Measurements from ENCODE around the gene CASP9.
"Not testable (repeated sequence)": the region's sequence is repeated elsewhere in the genome, so short reads cannot be mapped to it uniquely, and the experiment has no call there.

Gene CASP9

DNA sequence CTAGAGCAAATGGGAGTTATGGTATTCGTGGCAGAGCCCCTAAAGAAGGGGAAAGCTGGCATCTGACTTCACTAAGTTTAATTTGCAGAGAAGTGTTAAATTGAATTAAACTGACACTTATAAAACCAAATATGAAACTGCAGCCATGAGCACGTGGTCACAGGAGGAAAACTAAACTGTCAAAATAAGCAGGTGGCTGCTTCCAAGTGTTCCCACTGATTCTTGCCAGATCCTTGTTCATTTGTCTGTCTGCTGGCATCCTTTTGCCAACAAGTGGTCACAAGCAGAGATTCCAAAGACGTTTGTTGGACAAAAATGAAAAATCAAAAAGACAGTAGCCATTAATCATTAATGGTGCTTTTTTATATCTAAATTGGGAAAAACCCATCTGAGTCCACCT lies 54.7 kb downstream of the CASP9 start:
- no peak for DNase-seq (ENCODE audit: low read depth)

GRCh38 chr1:15468145-15468544 lies 55.9 kb downstream of the CASP9 start:
- DNase-seq (ENCODE audit: low read depth) = no peak

DNA sequence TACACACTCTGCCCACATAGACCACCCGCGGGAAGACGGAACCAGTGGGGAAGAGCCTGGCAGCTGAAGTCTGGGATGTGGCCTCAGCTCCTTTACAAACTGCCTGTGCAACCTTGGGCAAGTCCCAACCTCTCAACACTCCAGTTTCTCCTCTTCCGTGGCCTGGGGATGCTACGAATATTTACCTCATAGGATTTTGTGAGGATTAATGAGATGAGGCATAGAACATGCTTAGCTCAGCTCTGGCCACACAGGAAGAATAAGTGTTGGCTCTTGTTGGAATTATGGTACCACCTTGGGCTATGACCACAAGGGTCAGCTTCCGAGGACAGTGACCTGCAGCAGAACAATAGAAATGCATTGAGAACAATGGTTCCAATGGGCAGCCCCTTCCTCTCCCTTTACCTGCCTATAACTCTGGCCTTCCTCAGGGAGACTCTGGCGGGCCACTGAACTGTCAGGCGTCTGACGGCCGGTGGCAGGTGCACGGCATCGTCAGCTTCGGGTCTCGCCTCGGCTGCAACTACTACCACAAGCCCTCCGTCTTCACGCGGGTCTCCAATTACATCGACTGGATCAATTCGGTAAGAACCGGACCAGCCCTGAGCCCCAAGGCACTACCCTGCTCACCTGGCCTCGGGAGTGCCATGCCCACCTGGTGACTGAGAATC lies 56.9 kb downstream of the CASP9 start:
- not testable (repeated sequence) for DNase-seq (ENCODE audit: low read depth)

DNA sequence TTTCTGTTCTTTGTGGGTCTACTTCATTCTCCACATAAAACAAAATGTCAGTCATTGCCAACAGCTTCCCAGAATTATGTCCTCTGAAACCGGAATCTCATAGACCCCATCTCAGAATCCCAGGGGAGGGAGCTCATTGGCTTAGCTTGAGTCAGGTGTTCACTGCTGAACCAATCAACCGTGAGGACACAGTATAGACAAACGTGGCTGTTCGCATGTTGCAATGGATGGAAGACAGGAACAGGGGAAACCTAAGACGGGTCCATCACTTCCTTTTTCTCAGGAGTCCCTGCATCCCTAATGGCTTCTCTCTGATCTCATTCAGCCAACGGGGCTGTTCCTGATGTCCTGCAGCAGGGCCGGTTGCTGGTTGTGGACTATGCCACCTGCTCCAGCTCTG lies 58.3 kb downstream of the CASP9 start:
- no peak for DNase-seq (ENCODE audit: low read depth)

- not testable (repeated sequence) for DNase-seq (ENCODE audit: low read depth)
These were observed 60.1 kb downstream of the CASP9 start for GRCh38 chr1:15463926-15464322.

DNA sequence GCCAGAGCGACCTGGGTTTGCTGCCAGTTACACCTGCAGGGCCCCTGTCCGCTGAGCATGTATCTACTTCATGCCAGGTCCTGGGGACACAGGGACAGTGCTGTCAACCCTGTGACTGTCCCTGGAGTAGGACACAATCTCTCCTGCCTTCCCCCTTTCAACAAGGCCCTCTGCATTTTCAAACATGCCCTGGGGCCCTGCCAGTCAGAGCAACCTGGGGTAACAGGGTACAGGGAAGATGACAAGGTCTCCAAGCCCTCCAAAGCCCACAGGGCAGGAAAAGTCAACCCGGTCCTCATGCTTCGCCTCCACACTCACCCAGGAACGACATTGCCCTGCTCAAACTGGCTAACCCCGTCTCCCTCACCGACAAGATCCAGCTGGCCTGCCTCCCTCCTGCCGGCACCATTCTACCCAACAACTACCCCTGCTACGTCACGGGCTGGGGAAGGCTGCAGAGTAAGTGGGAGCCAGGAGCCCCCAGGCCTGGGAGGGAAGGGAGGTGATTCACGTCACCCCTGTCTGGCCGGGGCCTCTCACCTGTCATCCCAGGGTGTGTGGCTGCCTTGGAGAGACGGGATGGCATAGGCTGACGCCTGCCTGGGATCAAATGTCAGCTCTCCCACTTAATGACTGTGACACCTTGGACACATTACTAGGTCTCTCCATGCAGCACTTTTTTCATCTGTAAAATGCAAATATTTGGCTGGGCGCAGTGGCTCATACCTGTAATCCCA lies 60.8 kb downstream of the CASP9 start:
- not testable (repeated sequence) for DNase-seq (ENCODE audit: low read depth)

- no peak for DNase-seq (ENCODE audit: low read depth)
These were observed 63.3 kb downstream of the CASP9 start for GRCh38 chr1:15460708-15461095.

DNA sequence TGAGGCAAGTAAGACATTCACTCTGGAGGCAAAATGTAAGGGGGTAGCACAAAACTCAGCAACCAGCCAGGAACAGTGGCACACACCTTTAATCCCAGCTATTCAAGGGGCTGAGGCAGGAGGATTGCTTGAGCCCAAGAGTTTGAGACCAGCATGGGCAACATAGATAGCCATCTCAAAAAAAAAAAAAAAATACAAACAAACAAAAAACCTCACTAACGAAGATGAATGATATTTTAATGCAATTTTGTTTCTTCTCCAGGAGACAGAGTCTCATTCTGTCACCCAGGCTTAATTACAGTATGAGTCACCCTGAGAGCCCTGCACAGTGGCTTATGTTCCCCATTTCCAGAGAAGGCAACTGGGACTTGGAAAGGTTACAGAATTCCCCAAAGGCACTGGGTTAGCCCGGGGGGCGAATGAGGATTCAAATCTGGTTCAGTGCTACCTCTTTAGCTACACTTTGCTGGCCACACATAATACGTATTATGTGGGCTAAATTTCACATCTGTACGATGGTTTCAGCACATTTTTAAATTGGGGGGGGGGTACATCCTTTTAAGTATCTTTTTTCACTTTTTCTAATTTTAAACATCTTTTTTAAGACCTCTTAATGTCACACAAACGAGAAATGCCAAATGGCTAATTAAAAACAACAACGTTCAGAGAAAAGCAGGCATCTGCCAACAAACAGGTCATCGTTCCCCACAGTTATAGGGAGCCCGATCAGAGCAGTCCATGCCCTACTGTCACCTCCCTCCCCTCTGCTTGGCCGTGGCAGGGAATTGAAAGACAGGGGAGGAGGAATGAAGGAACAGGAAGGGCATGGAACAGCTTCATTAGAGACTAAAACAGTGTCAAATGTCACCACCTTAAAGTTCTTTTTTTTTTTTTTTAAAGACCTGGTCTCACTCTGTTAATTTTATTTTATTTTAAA lies 64.0 kb downstream of the CASP9 start:
- no peak for DNase-seq (ENCODE audit: low read depth)

DNA sequence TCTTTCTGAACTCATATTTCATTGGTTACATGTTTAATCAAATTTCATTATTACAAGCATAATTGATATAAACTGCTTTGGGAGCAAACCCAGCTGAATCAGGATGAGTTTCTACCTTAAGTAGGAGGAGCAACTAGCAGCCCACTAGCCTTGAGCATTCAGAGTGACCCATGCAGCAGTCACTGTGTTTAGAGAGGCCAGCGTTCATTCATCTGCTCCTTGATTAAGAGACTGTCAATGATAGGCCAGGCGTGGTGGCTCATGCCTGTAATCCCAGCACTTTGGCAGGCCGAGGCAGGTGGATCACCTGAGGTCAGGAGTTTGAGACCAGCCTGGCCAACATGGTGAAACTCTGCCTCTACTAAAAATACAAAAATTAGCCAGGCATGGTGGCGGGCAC lies 65.6 kb downstream of the CASP9 start:
- not testable (repeated sequence) for DNase-seq (ENCODE audit: low read depth)

DNA sequence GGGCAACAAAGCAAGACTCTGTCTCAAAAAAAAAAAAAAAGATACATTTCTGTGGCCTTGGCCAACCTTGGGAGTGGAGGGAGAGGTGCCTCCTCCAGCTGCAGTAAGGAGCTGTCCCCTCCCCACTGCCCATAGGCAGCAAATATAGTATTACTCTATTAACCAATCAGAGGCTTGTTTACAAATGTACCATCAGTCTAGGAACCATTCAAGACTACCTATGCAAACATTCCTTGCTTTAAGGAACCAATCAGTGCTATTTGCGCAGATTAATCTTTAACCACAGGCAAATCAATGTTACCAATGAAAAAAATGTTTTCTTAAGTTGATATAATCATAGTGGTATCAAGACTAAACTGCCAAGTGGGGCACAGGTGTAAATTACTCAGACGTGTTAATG lies 66.4 kb downstream of the CASP9 start:
- DNase-seq (ENCODE audit: low read depth) = no peak

GRCh38 chr1:15456313-15456954 lies 67.6 kb downstream of the CASP9 start, which contains the start of gene CELA2A:
Gene CELA2A, plus strand, starts transcription at chr1:15456732. Its CDS starts 22 bp downstream, at chr1:15456754.
- no peak for DNase-seq (ENCODE audit: low read depth)

GRCh38 chr1:15455522-15455921 lies 68.5 kb downstream of the CASP9 start:
- DNase-seq (ENCODE audit: low read depth) = no peak

- no peak for DNase-seq (ENCODE audit: low read depth)
These were observed 69.8 kb downstream of the CASP9 start for GRCh38 chr1:15454256-15454655.

DNA sequence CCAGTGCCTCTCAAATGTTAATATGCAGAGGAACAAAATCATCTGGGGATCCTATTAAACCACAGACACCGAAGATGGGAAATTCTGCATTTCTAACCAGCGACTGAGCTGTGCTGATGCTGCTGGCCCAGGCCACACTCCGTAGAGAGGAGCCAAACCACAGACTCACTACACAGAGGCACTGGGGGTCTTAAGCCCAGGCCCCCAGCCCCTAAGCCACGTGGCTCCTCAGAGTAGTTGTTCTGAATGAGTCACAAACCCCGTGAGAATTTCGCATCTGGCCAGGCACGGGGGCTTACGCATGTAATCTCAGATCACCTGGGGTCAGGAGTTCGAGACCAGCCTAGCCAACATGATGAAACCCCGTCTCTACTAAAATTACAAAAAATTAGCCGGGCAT lies 70.3 kb downstream of the CASP9 start:
- DNase-seq (ENCODE audit: low read depth) = no peak

GRCh38 chr1:15452866-15453571 lies 71.0 kb downstream of the CASP9 start:
- DNase-seq (ENCODE audit: low read depth) = no peak

DNA sequence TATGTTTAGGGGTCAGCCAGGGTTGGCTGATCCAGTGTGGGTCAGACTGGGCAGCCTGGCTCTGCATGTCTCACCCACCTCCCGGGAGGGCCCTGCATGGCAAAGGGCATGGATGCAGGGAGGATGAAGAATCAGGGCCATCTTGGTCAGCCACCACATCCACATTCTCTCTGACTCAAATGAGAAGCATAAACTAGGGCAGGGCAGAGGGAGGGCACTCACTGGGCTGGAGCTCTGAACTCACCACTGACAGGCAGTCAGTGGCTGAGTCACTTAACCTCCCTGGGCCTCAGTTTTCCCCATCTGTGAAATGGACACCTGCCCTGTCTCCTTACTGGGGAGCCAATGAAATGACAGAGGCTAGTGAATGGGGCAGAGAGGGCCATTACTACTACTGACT lies 71.8 kb downstream of the CASP9 start:
- no peak for DNase-seq (ENCODE audit: low read depth)

- DNase-seq (ENCODE audit: low read depth) = no peak
These were observed 72.8 kb downstream of the CASP9 start for GRCh38 chr1:15451014-15451722.

DNA sequence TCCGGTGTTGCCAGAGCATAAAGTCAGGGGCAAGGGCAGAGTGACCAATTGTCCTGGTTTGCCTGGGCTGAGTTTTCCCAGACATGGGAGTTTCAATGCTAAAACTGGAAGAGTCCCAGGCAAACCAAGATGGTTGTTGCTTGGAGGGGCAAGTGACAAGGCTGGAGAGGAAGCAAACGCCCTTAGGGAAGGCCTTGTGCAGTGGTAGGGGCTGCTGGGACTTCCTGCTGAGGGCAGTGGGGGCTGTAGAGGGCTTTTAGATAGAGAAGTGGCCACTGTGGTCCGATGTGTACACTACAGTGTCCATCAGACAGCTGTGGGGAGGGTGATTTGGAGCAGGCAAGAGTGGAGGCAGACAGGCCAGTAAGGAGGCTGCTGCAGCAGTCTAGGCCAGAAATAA lies 74.4 kb downstream of the CASP9 start:
- DNase-seq (ENCODE audit: low read depth) = no peak

DNA sequence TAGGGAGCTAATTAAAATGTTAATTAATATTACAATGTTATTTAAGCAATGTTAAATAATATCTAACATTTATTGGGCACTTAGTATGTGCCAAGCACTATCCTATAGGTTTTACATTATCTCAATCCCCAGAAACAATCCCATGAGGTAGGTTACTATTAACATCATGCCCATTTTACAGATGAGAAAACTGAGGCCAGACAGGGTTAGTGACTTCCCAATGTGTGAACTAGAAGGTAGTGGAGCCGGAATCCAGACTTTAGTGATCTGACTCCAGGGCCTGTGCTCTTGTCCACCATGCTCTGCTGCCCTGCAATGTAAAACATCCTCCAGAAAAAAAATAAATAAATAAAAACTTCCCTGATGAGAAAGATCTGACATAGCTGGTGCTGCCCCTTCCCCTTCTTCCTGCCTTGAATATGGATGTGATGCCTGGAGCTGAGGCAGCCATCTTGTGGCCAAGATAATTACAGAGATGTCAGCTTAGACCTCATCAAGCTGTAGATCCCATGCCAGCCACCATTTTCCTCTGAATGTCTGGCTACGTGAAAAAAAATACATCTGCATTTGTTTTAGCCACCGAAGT lies 75.0 kb downstream of the CASP9 start:
- no peak for DNase-seq (ENCODE audit: low read depth)

DNA sequence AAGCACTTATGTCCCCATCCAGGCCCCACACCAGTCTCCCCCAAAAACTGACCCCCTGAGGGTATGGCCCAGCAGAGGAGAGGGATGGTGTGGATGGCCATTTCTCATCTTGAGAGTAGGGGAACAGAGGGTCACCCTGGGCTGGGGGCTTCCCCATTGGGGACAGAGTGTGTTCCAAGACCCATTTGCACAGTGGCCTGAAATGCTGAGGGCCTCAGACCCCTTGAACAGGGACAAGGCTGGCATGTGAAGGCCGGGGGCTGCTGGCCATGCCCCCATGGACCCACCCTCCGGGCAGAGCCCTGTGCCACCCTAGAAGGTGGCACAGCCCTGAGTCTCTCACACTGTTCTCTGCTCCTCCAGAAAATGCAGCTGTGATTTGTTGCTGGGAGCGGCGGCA lies 77.8 kb downstream of the CASP9 start:
- no peak for DNase-seq (ENCODE audit: low read depth)
